Suprapubic skin (tissue), 4 donors: Measurements from ENCODE around the gene ZNF281. TPM values are rescaled to one million over a fixed set of nuclear protein-coding genes. Genes with fewer than 3 reads are reported as not detected.

ENCODE experiments used
- DNase-seq, 2 donors: peaks; one replicate each; pipeline ENCODE4 v3.0.0-alpha.2; 2019; ENCODE audit warnings: low spot score in 2 of 2
- H3K27ac ChIP-seq: fragments of 200-600 bp; sonication (generic); one replicate; pipeline ENCODE4 v1.5.1; 2019
- H3K27me3 ChIP-seq: fragments of 200-600 bp; sonication (generic); one replicate; pipeline ENCODE4 v1.5.1; 2019
- H3K36me3 ChIP-seq: fragments of 200-600 bp; sonication (generic); one replicate; pipeline ENCODE4 v1.5.1; 2019
- H3K4me1 ChIP-seq: fragments of 200-600 bp; sonication (generic); one replicate; pipeline ENCODE4 v1.5.1; 2019
- H3K4me3 ChIP-seq: fragments of 200-600 bp; sonication (generic); one replicate; pipeline ENCODE4 v1.5.1; 2019; ENCODE audit warnings: mild to moderate bottlenecking
- H3K9me3 ChIP-seq: fragments of 200-600 bp; sonication (generic); one replicate; pipeline ENCODE4 v1.5.1; 2019
- CTCF ChIP-seq, 2 donors: fragments of 200-600 bp in 1 of 2; fragments of 450-650 bp in 1 of 2; sonication (generic) in 1 of 2; IDR thresholded peaks; one replicate each; pipeline ENCODE4 v1.5.1; 2016 to 2019; ENCODE audit warnings: antibody characterized with exemption in 2 of 2, mild to moderate bottlenecking in 1 of 2, moderate library complexity in 1 of 2
- EP300 ChIP-seq: sonication (generic); formaldehyde crosslinking; IDR thresholded peaks from one replicate; pipeline ENCODE4 v1.6.1; 2017; ENCODE audit warnings: antibody characterized with exemption
- POLR2A ChIP-seq, 2 donors: fragments of 450-650 bp; IDR thresholded peaks; one replicate each; pipeline ENCODE4 v1.6.1; 2017; ENCODE audit warnings: antibody characterized with exemption in 2 of 2, mild to moderate bottlenecking in 2 of 2, moderate library complexity in 2 of 2
- POLR2AphosphoS5 ChIP-seq, 3 donors: sonication (generic); formaldehyde crosslinking; IDR thresholded peaks; one replicate each; pipeline ENCODE4 v1.6.1; 2017; ENCODE audit warnings: antibody characterized with exemption in 3 of 3
- WGBS: methylation state at CpG from one replicate; pipeline ENCODE4 v1.1.5; 2018; 5-methylcytosine and 5-hydroxymethylcytosine counted together
- total RNA-seq, 4 donors: library from RNA; depleted of rRNA; stranded (reverse); fragments of >200 nt; gene quantifications; one replicate each; pipeline ENCODE4 v1.1.0, GENCODE V29; 2016

ZNF281 gene, protein sequence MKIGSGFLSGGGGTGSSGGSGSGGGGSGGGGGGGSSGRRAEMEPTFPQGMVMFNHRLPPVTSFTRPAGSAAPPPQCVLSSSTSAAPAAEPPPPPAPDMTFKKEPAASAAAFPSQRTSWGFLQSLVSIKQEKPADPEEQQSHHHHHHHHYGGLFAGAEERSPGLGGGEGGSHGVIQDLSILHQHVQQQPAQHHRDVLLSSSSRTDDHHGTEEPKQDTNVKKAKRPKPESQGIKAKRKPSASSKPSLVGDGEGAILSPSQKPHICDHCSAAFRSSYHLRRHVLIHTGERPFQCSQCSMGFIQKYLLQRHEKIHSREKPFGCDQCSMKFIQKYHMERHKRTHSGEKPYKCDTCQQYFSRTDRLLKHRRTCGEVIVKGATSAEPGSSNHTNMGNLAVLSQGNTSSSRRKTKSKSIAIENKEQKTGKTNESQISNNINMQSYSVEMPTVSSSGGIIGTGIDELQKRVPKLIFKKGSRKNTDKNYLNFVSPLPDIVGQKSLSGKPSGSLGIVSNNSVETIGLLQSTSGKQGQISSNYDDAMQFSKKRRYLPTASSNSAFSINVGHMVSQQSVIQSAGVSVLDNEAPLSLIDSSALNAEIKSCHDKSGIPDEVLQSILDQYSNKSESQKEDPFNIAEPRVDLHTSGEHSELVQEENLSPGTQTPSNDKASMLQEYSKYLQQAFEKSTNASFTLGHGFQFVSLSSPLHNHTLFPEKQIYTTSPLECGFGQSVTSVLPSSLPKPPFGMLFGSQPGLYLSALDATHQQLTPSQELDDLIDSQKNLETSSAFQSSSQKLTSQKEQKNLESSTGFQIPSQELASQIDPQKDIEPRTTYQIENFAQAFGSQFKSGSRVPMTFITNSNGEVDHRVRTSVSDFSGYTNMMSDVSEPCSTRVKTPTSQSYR
- 1 to 10 TPM; 4.5 to 9.4 (median 8.2) TPM for total RNA-seq

DNA sequence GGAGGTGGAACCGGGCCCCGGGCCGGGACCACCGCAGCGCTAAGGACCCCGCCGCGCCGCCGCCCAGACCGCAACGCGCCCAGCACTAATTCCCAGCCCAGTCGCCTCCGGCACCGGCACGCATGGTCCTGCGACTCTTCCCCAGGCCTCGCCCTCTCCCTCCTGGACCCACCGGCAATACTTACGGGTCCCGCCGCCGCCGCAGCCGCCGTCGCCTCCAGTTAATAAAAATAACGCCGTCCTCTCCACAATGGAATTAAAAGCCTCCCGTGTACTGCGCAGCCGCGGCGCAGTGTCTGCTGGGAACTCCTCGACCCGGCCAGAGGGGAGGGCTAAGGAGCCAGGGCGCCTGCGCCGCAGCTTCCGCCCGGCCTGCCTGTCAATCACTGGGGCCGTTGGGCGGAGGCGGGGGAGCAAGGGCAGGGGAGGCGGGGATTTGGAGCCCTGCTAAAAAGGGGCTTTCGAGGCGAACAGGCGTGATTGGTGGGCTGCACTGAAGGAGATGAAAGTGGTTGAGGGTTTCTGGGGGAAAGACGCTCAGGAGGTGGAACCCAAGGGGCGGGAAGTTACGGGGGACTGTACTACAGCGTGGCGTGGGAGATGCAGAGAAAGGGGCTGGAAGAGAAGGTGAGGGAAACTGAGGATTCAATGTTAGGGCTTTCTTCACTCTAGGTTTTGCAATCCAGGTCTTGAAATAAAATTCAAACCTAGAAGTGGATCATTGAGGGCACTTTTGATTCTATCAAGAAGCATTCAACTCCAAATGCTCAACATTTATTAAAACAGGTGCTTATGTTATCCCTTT is at the start of gene ZNF281:
TSS of gene ZNF281 (minus strand) at position 276 of the 805 bp plus-strand sequence. CDS start 331 bp downstream, outside the sequence.
- H3K36me3 ChIP-seq: no peaks in the 10 kb centered on the region
- WGBS: 0% methylated on average over 51 of the region's 54 CpGs
- H3K27me3 ChIP-seq: no peaks in the 10 kb centered on the region
- H3K9me3 ChIP-seq: no peaks in the 10 kb centered on the region
- peak within 1 kb of the TSS; percentile 83 for H3K4me3 ChIP-seq
- peak; percentile 94 to 95 for DNase-seq
- peak within 1 kb of the TSS; percentile 76 for H3K27ac ChIP-seq
- H3K4me1 ChIP-seq: peaks cover 28% of the 10 kb centered on the region
- no peak for TF ChIP-seq EP300
- TF ChIP-seq CTCF (IDR thresholded peaks at IDR 0.05): no peak
- TF ChIP-seq POLR2AphosphoS5 (IDR thresholded peaks at IDR 0.05): no peak
- TF ChIP-seq POLR2A (IDR thresholded peaks at IDR 0.05): no peak

- 96% methylated on average over 14 of the region's 14 CpGs for WGBS
- no peaks in the 10 kb centered on the region for H3K4me1 ChIP-seq
- H3K4me3 ChIP-seq: no peak overlapping the region
- no peak overlapping the region for H3K27ac ChIP-seq
- no peaks in the 10 kb centered on the region for H3K27me3 ChIP-seq
- no peaks in the 10 kb centered on the region for H3K9me3 ChIP-seq
- TF ChIP-seq POLR2A (IDR thresholded peaks at IDR 0.05) (no peak), CTCF (IDR thresholded peaks at IDR 0.05) (no peak), EP300 (no peak), POLR2AphosphoS5 (IDR thresholded peaks at IDR 0.05) (no peak)
- DNase-seq: no peak
- H3K36me3 ChIP-seq: no peaks in the 10 kb centered on the region
Observed at GRCh38 chr1:200458780-200459179, 48.9 kb upstream of the ZNF281 start.

DNA sequence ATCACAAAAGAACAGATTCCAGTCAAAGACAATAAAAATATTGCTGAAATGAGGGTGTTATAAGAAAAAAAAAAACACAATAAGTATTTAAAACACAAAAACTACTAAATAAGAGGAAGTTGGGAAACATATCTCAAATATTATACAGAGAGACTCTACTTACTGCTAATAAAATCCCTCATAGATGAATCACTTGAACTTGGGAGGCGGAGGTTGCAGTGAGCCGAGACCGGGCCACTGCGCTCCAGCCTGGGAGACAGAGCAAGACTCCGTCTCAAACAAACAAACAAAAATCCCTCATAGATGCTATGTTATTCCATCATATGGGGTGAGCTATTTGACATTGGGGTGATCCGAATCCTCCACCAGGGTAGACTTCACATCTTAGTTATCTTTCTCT is 48.0 kb upstream of the ZNF281 start:
- Histone ChIP-seq H3K9me3 (no peaks in the 10 kb centered on the region), H3K27me3 (no peaks in the 10 kb centered on the region), H3K4me3 (no peak overlapping the region), H3K27ac (no peak overlapping the region), H3K4me1 (no peaks in the 10 kb centered on the region), H3K36me3 (no peaks in the 10 kb centered on the region)
- WGBS: 87% methylated on average over 6 of the region's 6 CpGs
- TF ChIP-seq CTCF (IDR thresholded peaks at IDR 0.05): no peak
- TF ChIP-seq POLR2A (IDR thresholded peaks at IDR 0.05): no peak
- no peak for TF ChIP-seq POLR2AphosphoS5 (IDR thresholded peaks at IDR 0.05)
- no peak for TF ChIP-seq EP300
- DNase-seq: no peak

DNA sequence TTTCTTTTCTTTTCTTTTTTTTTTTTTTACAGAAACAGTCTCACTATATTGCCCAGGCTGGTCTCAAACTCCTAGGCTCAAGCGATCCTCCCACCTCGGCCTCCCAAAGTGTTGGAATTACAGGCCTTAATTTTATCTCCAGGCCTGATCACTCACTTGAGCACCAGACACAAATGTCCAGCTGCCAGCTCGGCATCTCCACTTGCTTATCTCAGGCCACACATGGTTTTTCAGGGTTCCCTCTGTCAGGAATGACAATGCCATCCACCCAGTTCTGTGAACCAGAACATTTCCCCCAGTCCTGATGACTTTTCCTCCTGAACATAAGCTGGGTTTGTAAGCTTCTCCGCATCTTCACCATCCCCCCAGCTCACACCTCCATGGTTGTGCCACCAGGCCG is 44.6 kb upstream of the ZNF281 start:
- DNase-seq: no peak
- WGBS: 94% methylated on average over 5 of the region's 5 CpGs
- H3K4me3 ChIP-seq: no peak overlapping the region
- H3K36me3 ChIP-seq: no peaks in the 10 kb centered on the region
- H3K27ac ChIP-seq: no peak overlapping the region
- H3K9me3 ChIP-seq: no peaks in the 10 kb centered on the region
- H3K27me3 ChIP-seq: no peaks in the 10 kb centered on the region
- H3K4me1 ChIP-seq: no peaks in the 10 kb centered on the region
- TF ChIP-seq POLR2A (IDR thresholded peaks at IDR 0.05): no peak
- TF ChIP-seq EP300: no peak
- no peak for TF ChIP-seq POLR2AphosphoS5 (IDR thresholded peaks at IDR 0.05)
- TF ChIP-seq CTCF (IDR thresholded peaks at IDR 0.05): no peak
